HG03045 (cell line): Measurements from ENCODE around the gene CTSC.

Source experiments
- ATAC-seq: cut with Tn5 transposase; IDR thresholded peaks from one replicate; pipeline ENCODE4 v1.9.1; 2021; ENCODE audit warnings: mild to moderate bottlenecking, moderate library complexity; ENCODE audit not compliant: unreplicated experiment

The CTSC gene

GRCh38 chr11:88320149-88320559, 17.4 kb downstream of the CTSC start:
- ATAC-seq = no peak

GRCh38 chr11:88318017-88318416, 19.5 kb downstream of the CTSC start:
- no peak for ATAC-seq

GRCh38 chr11:88317536-88317935, 20.0 kb downstream of the CTSC start:
- ATAC-seq = no peak

GRCh38 chr11:88315981-88316441, 21.5 kb downstream of the CTSC start:
- no peak for ATAC-seq

GRCh38 chr11:88315015-88315414, 22.5 kb downstream of the CTSC start:
- no peak for ATAC-seq

- no peak for ATAC-seq
Observed at GRCh38 chr11:88313441-88313840, 24.1 kb downstream of the CTSC start.

- no peak for ATAC-seq
Observed at GRCh38 chr11:88312628-88313027, 24.9 kb downstream of the CTSC start.

- no peak for ATAC-seq
Observed at GRCh38 chr11:88310246-88310645, 27.3 kb downstream of the CTSC start.

GRCh38 chr11:88308576-88308975, 29.0 kb downstream of the CTSC start:
- ATAC-seq = no peak

- ATAC-seq = peak; percentile 71
Observed at GRCh38 chr11:88307749-88308425, 29.6 kb downstream of the CTSC start.

- ATAC-seq = no peak
Observed at GRCh38 chr11:88306785-88307184, 30.8 kb downstream of the CTSC start.

- no peak for ATAC-seq
Observed at GRCh38 chr11:88305430-88305829, 32.1 kb downstream of the CTSC start.

- ATAC-seq = no peak
Observed at GRCh38 chr11:88304352-88304751, 33.2 kb downstream of the CTSC start.

GRCh38 chr11:88303037-88303436, 34.5 kb downstream of the CTSC start:
- ATAC-seq = no peak

- peak; percentile 52 for ATAC-seq
Observed at GRCh38 chr11:88301488-88302140, 35.9 kb downstream of the CTSC start.

GRCh38 chr11:88300888-88301487, 36.5 kb downstream of the CTSC start:
- peak; percentile 81 for ATAC-seq

GRCh38 chr11:88297863-88298262, 39.7 kb downstream of the CTSC start:
- no peak for ATAC-seq

- no peak for ATAC-seq
Observed at GRCh38 chr11:88297421-88297820, 40.1 kb downstream of the CTSC start.

- ATAC-seq = no peak
Observed at GRCh38 chr11:88295028-88295427, 42.5 kb downstream of the CTSC start.

- ATAC-seq = no peak
Observed at GRCh38 chr11:88293931-88294330, 43.6 kb downstream of the CTSC start.

- no peak for ATAC-seq
Observed at GRCh38 chr11:88292171-88292843, 45.2 kb downstream of the CTSC start.

- ATAC-seq = no peak
Observed at GRCh38 chr11:88288560-88288959, 49.0 kb downstream of the CTSC start.
